Transverse colon (tissue), 4 donors: ENCODE measurements around the gene DDX50. TPM values are rescaled to one million over a fixed set of nuclear protein-coding genes. Genes with fewer than 3 reads are reported as not detected.

Source experiments
- DNase-seq: peaks from one replicate; pipeline ENCODE4 v3.0.0-alpha.2; 2019
- H3K27ac ChIP-seq, 4 donors: fragments of 200-600 bp; sonication (generic); 2 replicates each; pipeline ENCODE4 v1.5.1; 2016 to 2018; ENCODE audit warnings: inconsistent platforms in 4 of 4
- H3K27me3 ChIP-seq: fragments of 200-600 bp; sonication (generic); 2 replicates; pipeline ENCODE4 v1.5.1; 2017; ENCODE audit warnings: inconsistent platforms
- H3K36me3 ChIP-seq, 4 donors: fragments of 200-600 bp; sonication (generic); 2 replicates each; pipeline ENCODE4 v1.5.1; 2017 to 2019; ENCODE audit warnings: inconsistent platforms in 4 of 4
- H3K4me1 ChIP-seq, 4 donors: fragments of 200-600 bp; sonication (generic); 2 replicates each; pipeline ENCODE4 v1.5.1; 2017 to 2020; ENCODE audit warnings: inconsistent platforms in 4 of 4
- H3K4me3 ChIP-seq, 4 donors: fragments of 200-600 bp; sonication (generic); 1 replicate in 1 of 4; 2 replicates in 3 of 4; pipeline versions ENCODE4 v1.5.1 to v1.6.1; 2017 to 2019; ENCODE audit warnings: inconsistent platforms in 4 of 4
- H3K9me3 ChIP-seq, 2 donors: fragments of 200-600 bp; sonication (generic); 2 replicates each; pipeline ENCODE4 v1.5.1; 2017 to 2019; ENCODE audit warnings: inconsistent platforms in 2 of 2
- EP300 ChIP-seq: sonication (generic); formaldehyde crosslinking; IDR thresholded peaks from one replicate; pipeline ENCODE4 v1.6.1; 2017; ENCODE audit warnings: antibody characterized with exemption, low read depth
- POLR2A ChIP-seq: fragments of 450-650 bp; IDR thresholded peaks from one replicate; pipeline ENCODE4 v1.6.1; 2016; ENCODE audit warnings: antibody characterized with exemption, mild to moderate bottlenecking, moderate library complexity
- POLR2AphosphoS5 ChIP-seq, 3 donors: sonication (generic); formaldehyde crosslinking; IDR thresholded peaks; one replicate each; pipeline ENCODE4 v1.6.1; 2016; ENCODE audit warnings: antibody characterized with exemption in 3 of 3
- WGBS, 2 donors: methylation state at CpG; one replicate each; pipeline ENCODE4 v1.1.5; 2018; ENCODE audit warnings: low coverage in 1 of 2; 5-methylcytosine and 5-hydroxymethylcytosine counted together
- in situ Hi-C, 4 donors: fragments of 200-750 bp; cut with MboI; loops; one replicate each; pipeline versions ENCODE4 v1.15.0 to v1.15.1; 2017; ENCODE audit warnings: low sequenced_read_pairs in 3 of 4, low pct_ligation_motif_present in 1 of 4, low pct_unique_long_range_greater_than_20kb in 1 of 4
- intact Hi-C: fragments of 100-400 bp; cut with DNase I; formaldehyde crosslinking; loops from one replicate; pipeline ENCODE4 v1.15.1; 2023; ENCODE audit warnings: low total_unique reads
- total RNA-seq, 4 donors: library from RNA; depleted of rRNA; stranded (reverse); fragments of >200 nt; gene quantifications; one replicate each; pipeline ENCODE4 v1.1.0, GENCODE V29; 2016
- TF ChIP-seq, protein P1 (sequence below), 5 experiments: fragments of 200-600 bp in 3 of 5; fragments of 450-650 bp in 2 of 5; sonication (generic) in 3 of 5; IDR thresholded peaks; 1 replicate in 2 of 5; 2 replicates in 3 of 5; pipeline ENCODE4 v1.5.1; 2016 to 2017; ENCODE audit warnings: antibody characterized with exemption in 5 of 5, inconsistent platforms in 3 of 5, mild to moderate bottlenecking in 2 of 5, moderate library complexity in 1 of 5

DDX50 gene
- total RNA-seq, 4 donors from 2014 or later, result 8.2 to 42.0 (median 23.2) TPM

DNA sequence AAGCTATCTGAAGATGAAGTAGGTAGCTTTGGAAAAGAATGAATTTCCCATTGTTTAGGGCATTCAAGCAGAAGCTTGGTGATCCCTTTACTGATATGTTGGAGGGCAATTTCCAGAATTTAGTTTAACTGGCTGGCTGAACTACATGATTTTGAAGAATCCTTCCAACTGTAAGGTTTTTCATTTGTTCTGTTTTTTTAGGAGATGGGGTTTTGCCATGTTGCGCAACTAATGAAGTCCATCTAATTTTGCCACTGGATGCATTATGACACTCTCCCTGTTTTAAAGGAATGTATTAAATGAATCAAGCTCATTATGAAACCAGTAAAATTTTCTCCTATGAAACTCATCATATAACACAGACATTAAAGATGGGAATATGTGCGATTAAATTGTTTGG is 6.1 kb upstream of the DDX50 start:
- no peak for DNase-seq
- TF ChIP-seq EP300 (no peak), POLR2A (no peak)
- TF ChIP-seq, protein P1, sequence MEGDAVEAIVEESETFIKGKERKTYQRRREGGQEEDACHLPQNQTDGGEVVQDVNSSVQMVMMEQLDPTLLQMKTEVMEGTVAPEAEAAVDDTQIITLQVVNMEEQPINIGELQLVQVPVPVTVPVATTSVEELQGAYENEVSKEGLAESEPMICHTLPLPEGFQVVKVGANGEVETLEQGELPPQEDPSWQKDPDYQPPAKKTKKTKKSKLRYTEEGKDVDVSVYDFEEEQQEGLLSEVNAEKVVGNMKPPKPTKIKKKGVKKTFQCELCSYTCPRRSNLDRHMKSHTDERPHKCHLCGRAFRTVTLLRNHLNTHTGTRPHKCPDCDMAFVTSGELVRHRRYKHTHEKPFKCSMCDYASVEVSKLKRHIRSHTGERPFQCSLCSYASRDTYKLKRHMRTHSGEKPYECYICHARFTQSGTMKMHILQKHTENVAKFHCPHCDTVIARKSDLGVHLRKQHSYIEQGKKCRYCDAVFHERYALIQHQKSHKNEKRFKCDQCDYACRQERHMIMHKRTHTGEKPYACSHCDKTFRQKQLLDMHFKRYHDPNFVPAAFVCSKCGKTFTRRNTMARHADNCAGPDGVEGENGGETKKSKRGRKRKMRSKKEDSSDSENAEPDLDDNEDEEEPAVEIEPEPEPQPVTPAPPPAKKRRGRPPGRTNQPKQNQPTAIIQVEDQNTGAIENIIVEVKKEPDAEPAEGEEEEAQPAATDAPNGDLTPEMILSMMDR (IDR thresholded peaks at IDR 0.05), result no peak
- WGBS, 2 donors, result 95% methylated on average over 2 of the region's 2 CpGs
- H3K4me1 ChIP-seq, result peaks cover 0 to 4% (median 0%) of the 10 kb centered on the region in 4 donors
- H3K27ac ChIP-seq, result no peak overlapping the region
- no peaks in the 10 kb centered on the region for H3K9me3 ChIP-seq
- intact Hi-C loops (loop anchor here (10.0 kb wide), 1 partner anchor 70 kb away; the partner anchor contains the start of gene STOX1), in situ Hi-C loops (loop anchor here in 3 of 4 donors (10.0 to 25.0 kb wide), 3 partner anchors 100 to 333 kb away; partner anchors contain the start of gene TET1 (in 2 of the 3))
- H3K27me3 ChIP-seq, result no peaks in the 10 kb centered on the region
- no peaks in the 10 kb centered on the region for H3K36me3 ChIP-seq
- H3K4me3 ChIP-seq, result no peak overlapping the region

DNA sequence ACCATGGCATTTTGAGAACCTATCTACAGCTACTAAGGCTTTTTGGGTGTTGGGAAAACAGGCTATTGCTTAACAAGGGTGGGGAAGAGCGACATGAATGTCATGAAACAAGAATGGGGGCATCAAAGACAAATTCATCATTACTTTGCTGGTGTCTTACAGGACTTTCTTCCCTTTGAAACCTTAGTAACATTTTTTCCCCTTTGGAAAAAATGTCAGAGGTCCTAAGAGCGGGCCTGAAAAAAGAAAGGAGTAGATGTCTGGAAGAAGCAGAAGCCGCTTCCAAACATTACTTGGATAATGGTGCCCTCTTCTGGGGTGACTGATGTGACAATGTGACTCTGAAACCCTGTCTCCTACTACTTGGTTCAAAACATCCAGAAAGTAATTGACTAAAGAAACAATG is 3.8 kb upstream of the DDX50 start:
- H3K27me3 ChIP-seq, result no peaks in the 10 kb centered on the region
- H3K36me3 ChIP-seq, result no peaks in the 10 kb centered on the region
- peaks cover 0 to 17% (median 10%) of the 10 kb centered on the region in 4 donors for H3K4me1 ChIP-seq
- H3K9me3 ChIP-seq, result no peaks in the 10 kb centered on the region
- H3K4me3 ChIP-seq, result no peak overlapping the region
- in situ Hi-C loops (loop anchor here in 3 of 4 donors (10.0 to 25.0 kb wide), 3 partner anchors 103 to 335 kb away; partner anchors contain the start of gene TET1 (in 2 of the 3)), intact Hi-C loops (loop anchor here (10.0 kb wide), 1 partner anchor 73 kb away; the partner anchor contains the start of gene STOX1)
- TF ChIP-seq, protein P1 (IDR thresholded peaks at IDR 0.05), result peak; percentile 28 to 60 (median 46)
- no peak for TF ChIP-seq EP300
- H3K27ac ChIP-seq, result no peak overlapping the region
- WGBS, 2 donors, result 11 to 45% methylated on average over 2 to 3 of the region's 3 CpGs
- DNase-seq, result peak; percentile 53

DNA sequence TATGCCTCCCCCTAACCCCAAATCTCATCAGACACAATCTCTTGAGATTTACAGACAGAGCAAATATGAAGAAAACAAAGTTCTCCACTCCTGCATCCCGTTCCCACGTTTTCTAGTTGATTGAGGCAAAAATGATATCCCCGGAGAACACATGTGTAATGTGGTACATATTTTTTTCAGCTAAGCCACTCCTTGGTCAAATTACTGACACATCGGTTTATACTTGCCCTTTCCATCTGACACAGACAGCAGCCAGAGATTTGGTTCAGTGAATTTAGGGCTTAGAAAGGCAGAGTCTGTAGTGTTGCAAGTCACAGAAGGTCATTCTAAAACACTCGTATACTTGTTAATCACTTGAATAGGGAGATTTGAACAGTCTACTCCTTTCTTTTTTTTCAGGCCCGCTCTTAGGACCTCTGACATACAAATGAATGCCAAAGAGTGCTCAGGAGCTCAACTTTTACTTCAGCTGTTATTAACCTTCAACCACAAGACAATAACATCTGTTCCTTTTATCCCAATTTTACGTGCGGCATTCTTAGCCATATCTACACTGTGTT is 1.8 kb upstream of the DDX50 start:
- H3K27me3 ChIP-seq, result no peaks in the 10 kb centered on the region
- in situ Hi-C loops, result loop anchor here in 3 of 4 donors (10.0 to 25.0 kb wide), 3 partner anchors 104 to 337 kb away; partner anchors contain the start of gene TET1 (in 2 of the 3)

DNA sequence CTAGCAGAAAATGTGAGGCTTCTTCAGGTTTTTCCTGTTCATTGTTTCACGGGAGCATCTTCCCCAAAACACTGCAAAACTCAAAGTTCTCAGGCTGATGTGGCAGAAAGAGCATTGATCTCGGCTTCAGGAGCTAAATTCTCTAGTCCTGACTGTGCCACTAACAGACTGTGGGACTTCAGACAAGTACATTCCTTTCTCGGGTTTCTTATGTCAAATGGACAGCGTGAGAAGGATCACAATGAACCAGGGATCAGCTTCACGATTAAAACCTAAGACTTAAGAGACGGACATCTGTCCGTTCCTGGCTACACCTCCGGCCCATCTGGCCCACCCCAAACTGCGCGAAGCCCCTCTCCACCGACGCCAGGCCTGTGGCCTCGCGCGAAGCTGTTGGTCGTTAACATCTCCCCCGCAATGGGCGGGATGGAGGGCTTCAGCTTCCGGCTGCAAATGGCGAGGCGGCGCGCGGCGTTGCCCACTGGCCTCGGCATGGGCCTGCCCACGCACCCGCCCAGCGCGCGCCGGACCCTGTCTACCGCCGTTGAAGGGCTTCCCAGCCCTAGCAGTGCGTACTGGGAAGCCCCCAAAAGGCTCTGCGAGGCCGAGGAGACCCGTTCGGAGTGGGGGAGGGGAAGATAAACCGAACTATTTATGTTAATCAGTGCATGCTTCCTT is 549 bp upstream of the DDX50 start:
- in situ Hi-C loops, result no loop called here
- WGBS, 2 donors, result 5 to 60% methylated on average over 3 to 36 of the region's 40 CpGs
- H3K27me3 ChIP-seq, result no peaks in the 10 kb centered on the region
- TF ChIP-seq EP300 (no peak), POLR2AphosphoS5 (IDR thresholded peaks at IDR 0.05) (peak in 1 of 3 donors; percentile 61)
- no peaks in the 10 kb centered on the region for H3K9me3 ChIP-seq
- no peak for DNase-seq
- intact Hi-C loops, result no loop called here
- H3K4me3 ChIP-seq, result peak overlapping the region; percentile 72 to 82 (median 74)
- H3K36me3 ChIP-seq, result no peaks in the 10 kb centered on the region
- peak overlapping the region; percentile 97 to 99 (median 98) for H3K27ac ChIP-seq
- peaks cover 0 to 28% (median 20%) of the 10 kb centered on the region in 4 donors for H3K4me1 ChIP-seq

More for the DNA sequence above, 1.8 kb upstream of the DDX50 start:
- WGBS, 2 donors, result 89 to 91% methylated on average over 8 of the region's 8 CpGs
- TF ChIP-seq POLR2A (no peak), EP300 (no peak), POLR2AphosphoS5 (IDR thresholded peaks at IDR 0.05) (no peak)
- TF ChIP-seq, protein P1 (IDR thresholded peaks at IDR 0.05), result no peak
- intact Hi-C loops, result loop anchor here (10.0 kb wide), 1 partner anchor 74 kb away; the partner anchor contains the start of gene STOX1
- no peak for DNase-seq
- no peaks in the 10 kb centered on the region for H3K36me3 ChIP-seq
- H3K4me3 ChIP-seq, result no peak overlapping the region
- H3K4me1 ChIP-seq, result peaks cover 0 to 28% (median 20%) of the 10 kb centered on the region in 4 donors
- no peak overlapping the region for H3K27ac ChIP-seq
- no peaks in the 10 kb centered on the region for H3K9me3 ChIP-seq
